ENCODE results near the gene ADAMTSL4.
"Not testable (repeated sequence)": the region's sequence is repeated elsewhere in the genome, so short reads cannot be mapped to it uniquely, and the experiment has no call there.

ADAMTSL4 gene

DNA sequence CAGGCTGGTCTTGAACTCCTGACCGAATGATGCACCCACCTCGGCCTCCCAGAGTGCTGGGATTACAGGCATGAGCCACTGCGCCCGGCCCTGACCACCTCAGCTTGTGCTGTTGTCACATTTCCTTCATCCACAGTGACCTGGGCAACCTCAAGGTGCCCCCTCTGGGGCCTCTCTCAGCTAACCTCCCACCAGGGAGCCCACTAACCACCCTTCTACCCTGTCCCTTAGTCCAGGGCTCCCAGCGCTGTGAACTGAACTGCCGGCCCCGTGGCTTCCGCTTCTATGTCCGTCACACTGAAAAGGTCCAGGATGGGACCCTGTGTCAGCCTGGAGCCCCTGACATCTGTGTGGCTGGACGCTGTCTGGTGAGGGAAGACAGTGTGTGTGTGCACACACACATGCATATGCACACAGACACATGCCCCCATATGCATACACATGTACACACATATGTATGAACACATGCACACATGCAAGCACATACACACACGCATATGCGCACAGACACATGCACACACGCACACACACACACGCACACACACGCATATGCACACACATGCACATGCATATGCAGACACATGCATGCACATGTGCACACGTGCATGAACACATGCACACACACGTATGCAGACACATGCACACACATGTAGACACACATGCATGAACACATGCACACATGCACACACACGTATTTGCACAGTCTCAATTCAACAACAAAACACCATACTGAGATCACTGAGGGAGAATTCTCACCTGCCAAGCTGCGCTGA is 6.2 kb downstream of the ADAMTSL4 start:
- no peak for DNase-seq (ENCODE audit: low read depth)

DNA sequence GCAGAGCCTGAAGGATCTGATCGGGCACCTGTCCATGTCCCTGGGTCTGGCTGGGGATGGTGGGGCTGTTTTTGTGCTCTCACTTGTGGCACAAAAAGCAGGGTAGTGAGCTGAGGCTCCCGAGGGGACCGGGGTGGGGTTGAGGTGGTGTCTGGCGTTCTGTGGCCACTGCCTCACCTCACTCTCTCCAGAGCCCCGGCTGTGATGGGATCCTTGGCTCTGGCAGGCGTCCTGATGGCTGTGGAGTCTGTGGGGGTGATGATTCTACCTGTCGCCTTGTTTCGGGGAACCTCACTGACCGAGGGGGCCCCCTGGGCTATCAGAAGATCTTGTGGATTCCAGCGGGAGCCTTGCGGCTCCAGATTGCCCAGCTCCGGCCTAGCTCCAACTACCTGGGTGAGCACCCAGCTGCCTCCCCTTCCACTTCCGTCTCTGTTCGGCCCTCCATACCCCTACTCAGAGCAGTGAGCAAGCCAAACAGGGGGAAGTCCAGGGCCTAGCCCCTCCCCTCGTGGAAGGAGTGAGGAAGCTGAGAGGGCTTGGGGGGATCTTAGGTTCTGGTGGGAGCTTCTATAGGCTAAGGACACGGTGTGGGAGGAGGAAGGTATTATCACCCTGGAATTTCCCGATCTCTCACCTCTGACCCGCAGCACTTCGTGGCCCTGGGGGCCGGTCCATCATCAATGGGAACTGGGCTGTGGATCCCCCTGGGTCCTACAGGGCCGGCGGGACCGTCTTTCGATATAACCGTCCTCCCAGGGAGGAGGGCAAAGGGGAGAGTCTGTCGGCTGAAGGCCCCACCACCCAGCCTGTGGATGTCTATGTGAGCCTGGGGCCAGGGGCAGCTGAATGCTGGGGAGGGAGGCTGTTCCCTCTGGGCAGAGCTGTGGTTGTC is 7.0 kb downstream of the ADAMTSL4 start:
- no peak for DNase-seq (ENCODE audit: low read depth)

DNA sequence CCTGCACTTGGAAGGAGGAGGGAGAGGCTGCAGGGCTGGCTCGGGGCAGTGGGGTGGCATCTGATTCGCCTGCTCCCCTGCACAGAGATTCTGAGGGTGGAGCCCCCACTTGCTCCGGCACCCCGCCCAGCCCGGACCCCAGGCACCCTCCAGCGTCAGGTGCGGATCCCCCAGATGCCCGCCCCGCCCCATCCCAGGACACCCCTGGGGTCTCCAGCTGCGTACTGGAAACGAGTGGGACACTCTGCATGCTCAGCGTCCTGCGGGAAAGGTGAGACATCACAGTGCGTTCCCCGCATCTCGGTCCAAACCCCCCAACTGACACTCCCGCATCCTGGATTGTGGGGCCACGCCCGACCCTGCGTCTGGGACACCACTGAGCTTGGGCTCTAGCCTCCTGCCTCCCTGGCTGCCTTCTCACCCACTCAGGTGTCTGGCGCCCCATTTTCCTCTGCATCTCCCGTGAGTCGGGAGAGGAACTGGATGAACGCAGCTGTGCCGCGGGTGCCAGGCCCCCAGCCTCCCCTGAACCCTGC is 7.9 kb downstream of the ADAMTSL4 start:
- DNase-seq (ENCODE audit: low read depth) = no peak

DNA sequence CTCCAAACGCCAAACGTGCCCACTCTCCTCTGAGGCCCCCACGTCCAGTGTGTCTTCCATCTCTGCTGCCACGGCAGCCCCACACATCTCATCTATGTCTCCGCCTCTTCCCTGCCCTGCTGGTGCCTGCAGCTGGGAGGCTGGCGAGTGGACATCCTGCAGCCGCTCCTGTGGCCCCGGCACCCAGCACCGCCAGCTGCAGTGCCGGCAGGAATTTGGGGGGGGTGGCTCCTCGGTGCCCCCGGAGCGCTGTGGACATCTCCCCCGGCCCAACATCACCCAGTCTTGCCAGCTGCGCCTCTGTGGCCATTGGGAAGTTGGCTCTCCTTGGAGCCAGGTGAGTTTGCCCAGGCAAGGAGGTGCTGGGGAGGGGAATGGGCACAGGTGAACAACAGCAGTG is 8.6 kb downstream of the ADAMTSL4 start:
- no peak for DNase-seq (ENCODE audit: low read depth)

DNA sequence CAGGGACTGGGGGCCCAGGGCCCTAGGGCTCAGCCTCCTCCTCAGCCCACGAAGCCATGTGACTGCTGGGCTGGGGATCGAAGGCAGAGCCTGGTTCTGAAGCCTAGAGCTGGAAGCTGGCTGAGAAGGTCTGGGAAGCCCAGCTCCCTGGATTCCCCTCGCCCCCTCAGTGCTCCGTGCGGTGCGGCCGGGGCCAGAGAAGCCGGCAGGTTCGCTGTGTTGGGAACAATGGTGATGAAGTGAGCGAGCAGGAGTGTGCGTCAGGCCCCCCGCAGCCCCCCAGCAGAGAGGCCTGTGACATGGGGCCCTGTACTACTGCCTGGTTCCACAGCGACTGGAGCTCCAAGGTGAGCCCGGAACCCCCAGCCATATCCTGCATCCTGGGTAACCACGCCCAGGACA is 9.1 kb downstream of the ADAMTSL4 start:
- DNase-seq (ENCODE audit: low read depth) = no peak

DNA sequence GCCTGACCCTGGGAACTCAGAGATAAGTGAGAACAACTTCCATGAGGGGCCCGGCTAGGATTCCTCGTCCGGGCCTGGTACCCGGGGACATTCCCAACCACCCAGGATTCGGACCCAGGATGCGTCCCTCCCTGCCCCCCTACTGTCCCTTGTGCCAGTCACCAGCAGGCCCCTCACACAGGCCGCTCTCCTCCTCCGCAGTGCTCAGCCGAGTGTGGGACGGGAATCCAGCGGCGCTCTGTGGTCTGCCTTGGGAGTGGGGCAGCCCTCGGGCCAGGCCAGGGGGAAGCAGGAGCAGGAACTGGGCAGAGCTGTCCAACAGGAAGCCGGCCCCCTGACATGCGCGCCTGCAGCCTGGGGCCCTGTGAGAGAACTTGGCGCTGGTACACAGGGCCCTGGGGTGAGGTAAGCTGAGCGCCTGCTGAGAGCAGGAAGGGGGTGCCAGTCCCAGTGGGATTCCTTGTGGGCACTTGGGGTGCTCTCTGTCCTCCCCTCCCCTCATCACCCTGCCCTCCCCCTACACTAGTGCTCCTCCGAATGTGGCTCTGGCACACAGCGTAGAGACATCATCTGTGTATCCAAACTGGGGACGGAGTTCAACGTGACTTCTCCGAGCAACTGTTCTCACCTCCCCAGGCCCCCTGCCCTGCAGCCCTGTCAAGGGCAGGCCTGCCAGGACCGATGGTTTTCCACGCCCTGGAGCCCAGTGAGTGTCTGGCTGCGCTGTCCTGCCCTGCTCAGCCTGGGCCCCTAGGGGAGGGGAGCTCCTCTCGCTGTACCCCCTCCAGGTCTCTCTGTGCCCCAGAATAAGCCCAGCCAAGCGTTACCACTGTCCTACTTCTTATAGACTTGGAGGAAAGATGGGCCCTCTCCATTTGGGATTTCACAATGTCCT is 9.8 kb downstream of the ADAMTSL4 start:
- DNase-seq (ENCODE audit: low read depth) = no peak

DNA sequence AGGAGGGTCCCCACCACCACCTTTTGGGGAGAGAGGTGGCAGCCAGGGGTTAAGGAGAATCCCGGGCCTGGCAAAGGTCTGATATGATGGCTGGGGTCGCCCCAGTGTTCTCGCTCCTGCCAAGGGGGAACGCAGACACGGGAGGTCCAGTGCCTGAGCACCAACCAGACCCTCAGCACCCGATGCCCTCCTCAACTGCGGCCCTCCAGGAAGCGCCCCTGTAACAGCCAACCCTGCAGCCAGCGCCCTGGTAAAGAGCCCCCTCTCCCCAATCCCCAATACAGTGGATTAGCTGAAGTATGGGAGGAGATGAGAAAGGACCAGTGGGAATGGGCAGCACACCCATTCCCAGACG is 10.4 kb downstream of the ADAMTSL4 start:
- no peak for DNase-seq (ENCODE audit: low read depth)

DNA sequence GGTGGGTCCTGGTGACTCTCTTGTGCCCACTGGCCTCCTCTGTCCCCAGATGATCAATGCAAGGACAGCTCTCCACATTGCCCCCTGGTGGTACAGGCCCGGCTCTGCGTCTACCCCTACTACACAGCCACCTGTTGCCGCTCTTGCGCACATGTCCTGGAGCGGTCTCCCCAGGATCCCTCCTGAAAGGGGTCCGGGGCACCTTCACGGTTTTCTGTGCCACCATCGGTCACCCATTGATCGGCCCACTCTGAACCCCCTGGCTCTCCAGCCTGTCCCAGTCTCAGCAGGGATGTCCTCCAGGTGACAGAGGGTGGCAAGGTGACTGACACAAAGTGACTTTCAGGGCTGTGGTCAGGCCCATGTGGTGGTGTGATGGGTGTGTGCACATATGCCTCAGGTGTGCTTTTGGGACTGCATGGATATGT is 10.8 kb downstream of the ADAMTSL4 start:
- peak; percentile 64 for DNase-seq (ENCODE audit: low read depth)

DNA sequence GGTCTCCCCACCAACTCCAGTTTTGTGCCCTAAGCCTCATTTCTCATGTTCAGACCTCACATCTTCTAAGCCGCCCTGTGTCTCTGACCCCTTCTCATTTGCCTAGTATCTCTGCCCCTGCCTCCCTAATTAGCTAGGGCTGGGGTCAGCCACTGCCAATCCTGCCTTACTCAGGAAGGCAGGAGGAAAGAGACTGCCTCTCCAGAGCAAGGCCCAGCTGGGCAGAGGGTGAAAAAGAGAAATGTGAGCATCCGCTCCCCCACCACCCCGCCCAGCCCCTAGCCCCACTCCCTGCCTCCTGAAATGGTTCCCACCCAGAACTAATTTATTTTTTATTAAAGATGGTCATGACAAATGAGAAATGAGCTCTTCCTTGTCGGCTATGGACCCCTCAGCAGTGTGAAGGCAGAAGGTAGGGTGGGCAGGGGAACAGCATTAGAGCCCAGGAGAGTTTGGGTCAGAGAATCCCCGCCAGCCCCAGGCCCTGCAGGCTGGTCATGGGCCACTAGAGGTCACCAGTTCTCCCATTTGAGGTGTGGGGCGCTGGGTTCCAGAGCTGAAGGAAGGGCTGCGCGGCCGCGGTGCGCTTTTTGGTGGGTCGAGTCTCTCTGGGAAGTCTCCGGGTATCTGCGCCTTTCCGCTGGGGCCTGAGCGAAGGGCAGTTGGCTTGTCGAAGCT is 11.5 kb downstream of the ADAMTSL4 start:
- peak; percentile 79 for DNase-seq (ENCODE audit: low read depth)

DNA sequence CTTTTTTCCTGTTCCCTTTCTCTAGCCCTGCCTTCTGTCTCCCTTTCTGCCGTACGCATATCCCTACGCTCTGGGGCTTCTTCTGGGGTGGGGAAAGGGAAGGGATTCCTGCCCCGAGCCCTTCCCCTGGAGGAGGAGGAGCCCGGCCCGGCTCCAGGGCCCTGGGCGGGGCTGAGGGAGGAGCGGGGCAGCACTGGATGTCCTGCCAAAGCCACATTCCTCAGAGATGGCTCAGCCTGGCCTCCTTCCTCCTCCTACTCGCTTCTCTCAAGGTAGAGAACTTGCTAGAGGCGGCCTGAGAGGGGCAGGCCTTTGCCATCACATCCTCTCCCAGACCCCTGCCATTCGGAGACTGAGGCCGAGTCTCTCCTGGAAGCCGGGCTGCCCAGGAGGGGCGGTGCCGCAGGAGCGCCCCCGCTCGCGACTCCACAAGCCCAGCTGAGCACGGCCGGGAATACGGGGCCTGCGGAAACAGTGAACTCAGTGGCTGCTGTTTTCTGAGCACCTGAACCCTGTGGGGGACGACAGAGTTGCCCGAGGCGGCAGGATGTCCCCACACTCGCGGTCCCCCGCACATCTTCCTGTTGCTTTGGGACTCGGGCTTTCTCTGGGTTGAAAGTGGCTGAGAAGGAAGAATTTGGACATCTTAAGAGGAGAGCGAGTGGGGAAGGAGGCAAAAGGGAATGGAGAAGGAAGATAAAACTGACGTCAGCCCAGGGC is 12.2 kb downstream of the ADAMTSL4 start:
- peak; percentile 52 for DNase-seq (ENCODE audit: low read depth)

DNA sequence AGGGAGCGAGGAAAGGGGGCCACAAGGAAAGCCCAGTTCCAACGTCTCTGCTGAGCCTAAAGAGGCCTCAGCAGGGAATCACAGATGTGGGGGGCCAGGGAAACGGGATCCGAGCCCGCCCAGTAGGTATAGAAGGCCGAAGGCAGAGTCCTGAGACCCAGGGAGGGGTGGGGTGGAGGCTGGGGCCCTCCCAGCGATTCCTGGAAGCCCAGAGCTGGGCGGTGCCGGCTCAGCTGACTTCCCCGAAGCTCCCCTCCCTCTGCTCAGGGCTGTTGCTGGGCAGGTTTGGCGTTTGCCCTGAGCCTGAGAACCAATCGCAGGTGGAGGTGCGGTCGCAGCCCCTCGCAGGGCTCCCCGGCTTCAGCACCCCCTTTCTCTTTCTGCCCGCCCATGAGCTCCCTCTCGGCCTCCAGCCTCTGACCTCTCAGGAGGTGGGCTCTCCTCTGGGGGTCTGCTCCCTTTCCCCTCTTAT is 12.8 kb downstream of the ADAMTSL4 start:
- DNase-seq (ENCODE audit: low read depth) = peak; percentile 85

DNA sequence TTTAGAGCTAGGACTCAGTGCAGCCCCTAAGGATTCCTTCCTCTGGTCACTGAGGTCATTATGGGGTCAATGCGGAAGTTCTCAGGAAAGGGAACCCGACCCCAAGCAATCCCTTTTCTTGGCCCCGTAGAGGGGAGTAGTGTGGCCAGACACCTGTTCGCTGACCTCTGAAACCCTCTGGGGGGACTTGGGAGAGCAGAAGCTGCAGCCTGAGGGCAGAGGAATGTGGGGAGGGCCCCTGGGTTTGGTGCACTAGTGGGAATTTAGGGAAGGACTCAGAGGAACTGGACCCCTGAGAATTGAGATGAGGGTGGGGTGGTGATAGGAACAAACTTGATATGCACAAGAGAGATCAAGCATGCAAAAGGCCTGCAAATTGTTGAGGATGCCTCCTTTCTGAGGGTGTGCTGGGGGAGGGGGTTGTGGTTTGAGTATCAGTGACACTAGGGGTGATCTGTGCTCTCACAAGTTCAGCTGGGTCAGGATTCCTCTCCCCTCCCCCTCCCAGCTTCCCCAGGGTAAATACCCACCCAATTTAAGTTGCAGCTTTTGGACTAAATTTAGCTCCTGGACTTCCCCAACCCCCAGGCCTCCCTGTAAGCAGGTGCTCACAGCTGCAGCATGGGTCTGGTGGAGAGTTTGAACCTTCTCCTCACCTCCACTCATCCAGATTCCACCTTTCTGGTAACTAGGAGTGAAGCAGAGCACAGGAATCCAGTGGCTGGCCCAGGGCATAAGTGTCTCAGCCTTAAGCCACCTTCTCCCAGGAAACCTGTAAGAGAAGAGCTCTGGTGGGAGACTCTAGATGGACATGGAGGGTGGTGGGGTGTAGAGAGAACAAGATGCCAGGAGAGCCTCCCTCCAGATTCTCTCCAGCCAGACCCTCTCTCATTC is 13.5 kb downstream of the ADAMTSL4 start:
- DNase-seq (ENCODE audit: low read depth) = peak; percentile 74

DNA sequence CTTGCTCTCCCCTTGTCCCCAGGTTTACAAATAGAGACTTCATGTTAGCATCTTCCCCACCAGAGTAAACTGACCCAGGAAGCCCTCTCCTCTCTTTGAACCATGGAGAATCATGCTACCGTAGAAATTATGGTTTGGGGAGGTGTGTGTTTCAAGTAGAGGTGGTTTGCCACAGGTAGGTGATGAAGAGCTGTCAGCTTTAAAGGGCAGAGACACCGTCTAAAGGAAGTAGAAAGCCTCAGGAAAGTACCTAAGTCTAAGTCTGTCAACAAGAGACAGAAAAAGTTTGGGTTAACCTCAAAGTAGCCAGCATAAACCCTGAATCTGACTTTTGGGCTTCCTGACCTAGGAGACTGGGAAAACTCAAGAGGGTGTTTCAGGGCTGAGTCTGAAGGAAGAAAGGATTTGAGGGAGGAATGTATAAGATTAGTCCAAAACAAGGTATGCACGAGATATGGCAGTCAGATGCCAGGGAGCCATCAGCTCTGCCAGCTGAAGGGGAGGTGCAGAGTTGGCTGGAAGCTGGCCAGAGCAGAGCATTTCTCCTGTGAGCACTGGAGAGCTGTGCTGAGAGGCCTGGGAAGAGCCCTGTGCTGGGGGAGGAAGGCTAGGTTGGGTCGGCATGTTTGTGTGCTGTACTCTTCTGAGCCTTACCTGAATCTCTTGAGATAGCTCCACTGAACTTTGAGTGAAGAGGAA is 14.3 kb downstream of the ADAMTSL4 start:
- no peak for DNase-seq (ENCODE audit: low read depth)

DNA sequence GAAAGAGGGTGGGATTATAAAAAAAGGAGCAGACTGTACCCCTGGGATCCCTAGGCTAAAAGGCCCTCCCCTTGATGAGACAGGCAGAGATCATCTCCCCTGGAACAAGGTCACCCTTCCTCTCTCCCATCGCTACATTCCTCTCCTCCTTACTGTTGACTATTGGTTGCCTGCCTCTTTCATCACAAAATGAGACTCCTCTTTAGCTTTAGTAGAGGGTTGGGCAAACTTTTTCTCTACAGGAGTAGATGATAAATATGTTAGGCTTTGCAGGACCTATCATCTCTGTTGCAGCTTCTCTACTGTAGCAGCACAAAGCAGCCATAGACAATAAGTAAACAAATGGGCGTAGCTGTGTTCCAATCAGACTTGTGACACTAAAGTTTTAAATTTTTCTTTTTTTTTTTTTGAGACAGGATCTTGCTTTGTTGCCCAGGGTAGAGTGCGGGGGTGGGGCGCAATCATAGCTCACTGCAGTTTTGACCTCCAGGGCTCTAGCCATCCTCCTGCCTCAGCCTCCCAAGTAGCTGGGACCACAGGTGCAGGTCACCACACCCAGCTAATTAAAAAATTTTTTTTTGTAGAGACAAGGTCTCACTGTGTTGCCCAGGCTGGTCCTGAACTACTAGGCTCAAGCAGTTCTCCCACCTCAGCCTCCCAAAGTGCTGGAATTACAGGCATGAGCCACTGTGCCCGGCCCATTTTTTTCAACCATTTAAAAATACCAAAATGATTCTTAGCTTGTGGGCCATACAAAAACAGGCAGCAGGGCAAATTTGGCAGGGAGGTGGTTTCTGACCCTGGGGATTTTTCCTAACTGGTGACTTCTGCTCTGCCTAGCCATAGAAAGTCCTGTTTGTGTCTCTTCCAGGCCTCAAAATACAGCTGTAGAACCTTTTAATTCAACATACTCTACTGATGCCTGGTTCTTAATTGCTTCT is 15.1 kb downstream of the ADAMTSL4 start:
- DNase-seq (ENCODE audit: low read depth) = no peak

DNA sequence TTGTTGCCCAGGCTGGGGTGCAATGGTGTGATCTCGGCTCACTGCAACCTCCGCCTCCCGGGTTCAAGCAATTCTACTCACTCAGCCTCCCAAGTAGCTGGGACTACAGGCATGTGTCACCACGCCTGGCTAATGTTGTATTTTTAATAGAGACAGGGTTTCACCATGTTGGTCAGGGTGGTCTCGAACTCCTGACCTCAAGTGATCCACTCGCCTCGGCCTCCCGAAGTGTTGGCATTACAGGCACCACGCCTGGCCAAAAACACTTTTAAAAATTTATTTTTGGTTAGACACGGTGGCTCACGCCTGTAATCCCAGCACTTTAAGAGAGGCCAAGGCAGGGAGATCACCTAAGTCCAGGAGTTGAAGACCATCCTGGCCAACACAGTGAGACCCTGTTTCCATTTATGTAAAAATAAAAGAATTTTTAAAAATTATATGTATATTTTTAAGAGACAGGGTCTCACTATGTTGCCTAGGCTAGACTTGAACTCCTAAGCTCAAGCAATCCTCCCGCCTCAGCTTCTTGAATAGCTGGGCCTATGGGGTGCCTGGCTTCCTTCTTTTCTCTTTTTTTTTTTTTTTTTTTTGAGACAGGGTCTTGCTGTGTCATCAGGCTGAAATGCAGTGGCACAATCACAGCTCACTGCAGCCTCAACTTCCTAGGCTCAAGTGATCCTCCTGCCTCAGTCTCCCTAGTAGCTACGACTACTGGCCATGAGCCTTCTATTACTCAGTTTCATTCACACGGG is 16.2 kb downstream of the ADAMTSL4 start:
- DNase-seq (ENCODE audit: low read depth) = not testable (repeated sequence)

DNA sequence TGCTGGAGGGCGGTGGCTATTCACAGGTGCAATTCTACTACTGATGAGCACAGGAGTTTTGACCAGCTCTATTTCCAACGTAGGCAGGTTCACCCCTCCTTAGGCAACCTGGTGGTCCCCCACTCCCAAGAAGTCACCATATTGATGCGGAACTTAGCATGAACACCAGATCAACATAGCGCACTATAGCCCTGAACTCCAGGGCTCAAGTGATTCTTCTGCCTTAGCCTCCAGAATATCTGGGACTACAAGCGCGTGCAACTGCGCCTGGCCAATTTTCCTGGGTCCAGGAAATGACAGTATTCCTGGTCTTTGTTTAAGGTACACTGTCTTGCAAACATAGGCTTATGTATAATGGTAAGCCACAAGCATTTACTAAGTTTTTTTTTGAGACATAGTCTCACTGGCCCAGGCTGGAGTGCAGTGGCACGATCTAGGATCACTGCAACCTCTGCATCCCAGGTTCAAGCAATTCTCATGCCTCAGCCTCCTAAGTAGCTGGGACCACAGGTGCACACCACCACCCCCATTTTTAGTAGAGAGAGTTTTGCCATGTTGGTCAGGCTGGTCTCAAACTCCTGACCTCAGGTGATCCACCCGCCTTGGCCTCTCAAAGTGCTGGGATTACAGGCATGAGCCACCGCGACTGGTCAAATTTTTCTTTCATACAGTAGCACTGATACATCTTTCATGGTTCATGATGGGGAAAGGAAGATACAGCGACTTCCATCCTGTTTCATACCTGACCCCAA is 17.6 kb downstream of the ADAMTSL4 start:
- DNase-seq (ENCODE audit: low read depth) = no peak
